ENCODE data around the gene BRME1. TPM values are rescaled to one million over a fixed set of nuclear protein-coding genes. Genes with fewer than 3 reads are reported as not detected.

Gene BRME1
- total RNA-seq, 6 donors from 2014 or later: 0.46 to 4.4 (median 2.1) TPM

DNA sequence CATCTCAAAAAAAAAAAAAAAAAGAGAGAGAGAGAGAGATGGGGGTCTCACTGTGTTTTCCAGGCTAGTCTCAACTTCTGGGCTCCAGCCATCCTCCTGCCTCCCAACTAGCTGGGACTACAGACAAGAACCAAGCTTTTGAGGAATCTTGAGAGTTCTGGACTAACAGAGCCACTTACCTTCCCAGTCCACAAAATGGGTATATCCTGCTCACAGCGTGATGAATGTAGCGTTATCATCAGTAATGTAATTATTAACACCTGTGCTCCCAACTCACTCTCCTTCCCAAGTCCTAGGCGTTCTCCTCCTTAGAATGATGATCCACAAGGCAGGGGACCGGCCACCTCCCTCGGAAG is 33.6 kb downstream of the BRME1 start:
- WGBS, 2 donors: 49 to 55% methylated on average over 5 of the region's 5 CpGs
- ATAC-seq (ENCODE audit: low FRiP score in 2 of 2): no peak
- TF ChIP-seq POLR2A (IDR thresholded peaks at IDR 0.05): no peak
- TF ChIP-seq POLR2AphosphoS5 (IDR thresholded peaks at IDR 0.05): no peak
- TF ChIP-seq EP300 (IDR thresholded peaks at IDR 0.05): no peak
- TF ChIP-seq, protein P1, sequence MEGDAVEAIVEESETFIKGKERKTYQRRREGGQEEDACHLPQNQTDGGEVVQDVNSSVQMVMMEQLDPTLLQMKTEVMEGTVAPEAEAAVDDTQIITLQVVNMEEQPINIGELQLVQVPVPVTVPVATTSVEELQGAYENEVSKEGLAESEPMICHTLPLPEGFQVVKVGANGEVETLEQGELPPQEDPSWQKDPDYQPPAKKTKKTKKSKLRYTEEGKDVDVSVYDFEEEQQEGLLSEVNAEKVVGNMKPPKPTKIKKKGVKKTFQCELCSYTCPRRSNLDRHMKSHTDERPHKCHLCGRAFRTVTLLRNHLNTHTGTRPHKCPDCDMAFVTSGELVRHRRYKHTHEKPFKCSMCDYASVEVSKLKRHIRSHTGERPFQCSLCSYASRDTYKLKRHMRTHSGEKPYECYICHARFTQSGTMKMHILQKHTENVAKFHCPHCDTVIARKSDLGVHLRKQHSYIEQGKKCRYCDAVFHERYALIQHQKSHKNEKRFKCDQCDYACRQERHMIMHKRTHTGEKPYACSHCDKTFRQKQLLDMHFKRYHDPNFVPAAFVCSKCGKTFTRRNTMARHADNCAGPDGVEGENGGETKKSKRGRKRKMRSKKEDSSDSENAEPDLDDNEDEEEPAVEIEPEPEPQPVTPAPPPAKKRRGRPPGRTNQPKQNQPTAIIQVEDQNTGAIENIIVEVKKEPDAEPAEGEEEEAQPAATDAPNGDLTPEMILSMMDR (IDR thresholded peaks at IDR 0.05): no peak
- Histone ChIP-seq H3K27me3 (no peaks in the 10 kb centered on the region), H3K4me1 (peaks cover 7 to 13% (median 10%) of the 10 kb centered on the region in 4 donors), H3K9me3 (no peaks in the 10 kb centered on the region), H3K4me3 (peak overlapping the region in 3 of 4 donors; percentile 41 to 53 (median 52)), H3K36me3 (no peaks in the 10 kb centered on the region), H3K27ac (no peak overlapping the region)
- DNase-seq: no peak

DNA sequence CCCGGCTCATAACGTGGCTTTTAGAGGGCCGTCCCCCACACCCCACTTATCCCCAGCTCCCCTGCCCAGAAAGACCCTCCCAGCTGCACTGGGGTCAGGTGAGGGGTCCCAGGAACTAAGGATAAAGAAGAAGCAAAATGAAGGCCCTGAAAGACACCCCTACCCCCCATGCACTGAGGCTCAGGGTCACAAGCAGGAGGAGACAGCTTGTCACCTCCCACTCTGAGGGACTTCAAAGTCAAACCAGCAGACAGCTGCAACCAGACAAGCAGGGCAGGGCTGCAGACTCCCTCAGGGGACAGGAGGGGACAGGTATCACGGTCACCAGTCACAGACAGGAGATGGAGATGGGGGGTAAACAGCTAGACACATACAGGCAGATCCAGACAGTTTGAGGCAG is 35.0 kb downstream of the BRME1 start:
- 91 to 95% methylated on average over 3 to 4 of the region's 4 CpGs for WGBS, 2 donors
- no peak for ATAC-seq (ENCODE audit: low FRiP score in 2 of 2)
- TF ChIP-seq, protein P1 (IDR thresholded peaks at IDR 0.05): no peak
- no peak for TF ChIP-seq POLR2AphosphoS5 (IDR thresholded peaks at IDR 0.05)
- TF ChIP-seq EP300 (IDR thresholded peaks at IDR 0.05): no peak
- TF ChIP-seq POLR2A (IDR thresholded peaks at IDR 0.05): no peak
- H3K27ac ChIP-seq: no peak overlapping the region
- no peaks in the 10 kb centered on the region for H3K36me3 ChIP-seq
- no peak for DNase-seq
- H3K27me3 ChIP-seq: peaks cover 0 to 4% (median 2%) of the 10 kb centered on the region in 4 donors
- H3K9me3 ChIP-seq: no peaks in the 10 kb centered on the region
- no peak overlapping the region for H3K4me3 ChIP-seq
- peaks cover 13 to 19% (median 17%) of the 10 kb centered on the region in 4 donors for H3K4me1 ChIP-seq

DNA sequence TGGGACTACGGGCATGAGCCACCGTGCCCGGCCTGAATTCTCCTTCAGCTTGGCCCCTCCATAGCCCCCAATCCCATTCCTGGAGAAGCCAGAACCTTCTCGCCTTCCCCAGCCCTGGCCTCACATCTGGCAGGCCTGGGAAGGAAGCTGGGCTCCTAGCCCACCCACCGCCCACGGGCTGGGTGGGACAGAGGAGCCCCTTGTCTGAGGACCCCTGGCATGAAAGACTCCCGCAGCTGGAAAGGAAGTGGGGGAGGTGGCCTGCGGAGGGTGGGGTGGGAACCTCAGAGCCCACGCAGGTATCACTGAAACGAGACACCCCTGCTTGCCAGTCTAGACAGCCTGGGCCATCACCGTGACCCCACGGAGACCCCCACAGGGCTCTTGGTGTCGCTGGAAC is 36.6 kb downstream of the BRME1 start:
- no peak overlapping the region for H3K4me3 ChIP-seq
- peaks cover 22 to 34% (median 26%) of the 10 kb centered on the region in 4 donors for H3K4me1 ChIP-seq
- TF ChIP-seq EP300 (IDR thresholded peaks at IDR 0.05) (no peak), POLR2A (IDR thresholded peaks at IDR 0.05) (no peak), POLR2AphosphoS5 (IDR thresholded peaks at IDR 0.05) (no peak)
- TF ChIP-seq, protein P1 (IDR thresholded peaks at IDR 0.05): no peak
- WGBS, 2 donors: 85 to 94% methylated on average over 7 to 13 of the region's 13 CpGs
- peak in 1 of 2 donors; percentile 37 for DNase-seq
- no peak for ATAC-seq (ENCODE audit: low FRiP score in 2 of 2)
- H3K9me3 ChIP-seq: no peaks in the 10 kb centered on the region
- peaks cover 0 to 13% (median 4%) of the 10 kb centered on the region in 4 donors for H3K27me3 ChIP-seq
- H3K36me3 ChIP-seq: no peaks in the 10 kb centered on the region
- H3K27ac ChIP-seq: no peak overlapping the region

DNA sequence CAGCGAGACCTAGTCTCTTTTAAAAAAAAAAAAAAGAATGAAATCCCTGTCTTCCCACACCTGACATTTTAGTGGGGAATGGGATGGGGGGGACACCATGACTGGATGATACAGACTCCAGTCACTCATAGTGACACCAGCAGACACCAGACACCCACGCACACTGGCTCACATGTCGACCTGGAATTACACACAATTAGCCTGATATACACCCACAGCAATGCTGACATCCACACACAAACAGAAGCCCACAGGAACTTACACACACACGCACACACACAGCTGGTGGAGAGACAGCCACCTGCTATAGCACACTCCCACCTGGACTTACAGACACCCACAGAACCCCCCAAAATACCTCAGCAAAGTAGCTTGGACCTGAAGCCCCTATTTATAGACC is 37.3 kb downstream of the BRME1 start:
- Histone ChIP-seq H3K4me3 (no peak overlapping the region), H3K27me3 (peaks cover 0 to 13% (median 4%) of the 10 kb centered on the region in 4 donors), H3K9me3 (no peaks in the 10 kb centered on the region), H3K27ac (no peak overlapping the region), H3K4me1 (peaks cover 26 to 40% (median 30%) of the 10 kb centered on the region in 4 donors), H3K36me3 (no peaks in the 10 kb centered on the region)
- 78 to 80% methylated on average over 4 of the region's 4 CpGs for WGBS, 2 donors
- DNase-seq (no peak), ATAC-seq (ENCODE audit: low FRiP score in 2 of 2) (no peak)
- no peak for TF ChIP-seq POLR2AphosphoS5 (IDR thresholded peaks at IDR 0.05)
- no peak for TF ChIP-seq EP300 (IDR thresholded peaks at IDR 0.05)
- TF ChIP-seq POLR2A (IDR thresholded peaks at IDR 0.05): no peak
- TF ChIP-seq, protein P1 (IDR thresholded peaks at IDR 0.05): no peak

DNA sequence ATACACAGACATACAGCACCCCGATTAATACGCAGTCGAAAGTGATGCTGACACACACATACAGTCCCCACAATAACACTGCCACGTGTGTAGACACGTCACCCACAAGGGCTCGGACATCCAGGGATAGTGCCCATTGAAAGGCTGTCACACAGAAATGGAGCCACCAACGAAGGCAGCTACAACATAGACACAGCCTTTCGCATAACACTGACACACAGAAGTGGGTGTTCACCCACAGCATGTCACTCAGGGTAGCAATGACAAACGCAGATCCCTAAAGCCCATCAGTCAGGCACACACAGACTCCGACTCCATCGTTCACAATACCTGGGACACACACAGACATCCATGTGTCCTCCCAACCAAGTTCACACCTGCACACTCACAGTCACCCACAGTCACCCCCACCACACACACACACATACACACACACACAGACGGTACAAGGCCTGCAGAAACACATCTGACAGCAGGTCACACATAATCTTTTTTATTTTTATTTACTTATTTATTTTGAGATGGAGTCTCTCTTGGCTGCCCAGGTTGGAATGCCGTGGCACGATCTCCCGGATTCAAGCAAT is 39.4 kb downstream of the BRME1 start:
- ATAC-seq (ENCODE audit: low FRiP score in 2 of 2) (no peak), DNase-seq (no peak)
- peak overlapping the region; percentile 57 to 79 (median 66) for H3K4me3 ChIP-seq

More for the DNA sequence above, 39.4 kb downstream of the BRME1 start:
- Histone ChIP-seq H3K4me1 (peaks cover 20 to 41% (median 30%) of the 10 kb centered on the region in 4 donors), H3K27me3 (peaks cover 0 to 13% (median 4%) of the 10 kb centered on the region in 4 donors), H3K36me3 (no peaks in the 10 kb centered on the region), H3K27ac (peak overlapping the region in 3 of 4 donors; percentile 35 to 71 (median 63)), H3K9me3 (no peaks in the 10 kb centered on the region)
- TF ChIP-seq, protein P1 (IDR thresholded peaks at IDR 0.05): no peak
- TF ChIP-seq POLR2A (IDR thresholded peaks at IDR 0.05) (no peak), POLR2AphosphoS5 (IDR thresholded peaks at IDR 0.05) (no peak), EP300 (IDR thresholded peaks at IDR 0.05) (no peak)
- WGBS, 2 donors: 67 to 71% methylated on average over 15 of the region's 15 CpGs

Measured in upper lobe of left lung (tissue), 6 donors.